K562 (cell line): ENCODE results near the gene RTL5. TPM values are rescaled to one million over a fixed set of nuclear protein-coding genes. Genes with fewer than 3 reads are reported as not detected.

Experiments
- ATAC-seq: fragments of 200-7000 bp; cut with Tn5 transposase; 3 replicates; pipeline ENCODE4 v1.9.1; 2020; ENCODE audit warnings: moderate library complexity
- BruUV-seq: library from RNA; stranded (reverse); fragments of 400-500 nt; replicated peaks from 2 replicates; lab custom pipeline; 2021; lab: Mats Ljungman, UMichigan
- CTCF ChIA-PET: fragments of 300-600 bp; formaldehyde crosslinking; extraction: SDS; loops from one replicate; lab custom pipeline; 2021; ENCODE audit warnings: low intra/inter-chr PET ratio; lab: Yijun Ruan, JAX
- POLR2A ChIA-PET: fragments of 300-600, 350-650 bp; sonication (Branson Sonifier 250); formaldehyde crosslinking; extraction: SDS; loops from one replicate; lab custom pipeline; 2021; ENCODE audit warnings: antibody characterized with exemption, inconsistent platforms; lab: Yijun Ruan, JAX
- DNase-seq, 4 experiments: peaks; one replicate each; pipeline versions ENCODE4 v3.0.0 to v3.0.0-alpha.2; 2011 to 2018; ENCODE audit warnings: low spot score in 3 of 4, mixed read lengths in 3 of 4; ENCODE audit errors: extremely low read depth in 1 of 4
- FAIRE-seq: peaks from 2 replicates; lab custom pipeline; 2011; peaks lifted over from hg19 to GRCh38; lab: Jason Lieb, UNC
- H2AFZ ChIP-seq: 2 replicates; pipeline ENCODE4 v1.6.0; 2011; ENCODE audit warnings: low read depth, low read length, control low read depth, inconsistent platforms
- H3K27ac ChIP-seq: fragments of 200-600 bp; 3 replicates; pipeline ENCODE4 v1.8.0; 2011; ENCODE audit warnings: low read depth, mild to moderate bottlenecking, control low read depth, inconsistent platforms, low read length, moderate library complexity, mixed read lengths; ENCODE audit errors: extremely low read depth
- H3K27me3 ChIP-seq, 2 experiments: fragments of 300-600 bp in 1 of 2; 2 replicates in 1 of 2; 3 replicates in 1 of 2; pipeline versions ENCODE4 v1.6.0 to v1.8.0; 2011; ENCODE audit warnings: inconsistent platforms in 2 of 2, low read length in 2 of 2, mild to moderate bottlenecking in 1 of 2, mixed read lengths in 1 of 2, moderate library complexity in 1 of 2; ENCODE audit not compliant: control insufficient read depth in 2 of 2, insufficient read depth in 2 of 2
- H3K36me3 ChIP-seq: fragments of 300-600 bp; 3 replicates; pipeline ENCODE4 v1.8.0; 2011; ENCODE audit warnings: mild to moderate bottlenecking, low read length, inconsistent platforms; ENCODE audit not compliant: control insufficient read depth, insufficient read depth
- H3K4me1 ChIP-seq, 2 experiments: fragments of 200-600 bp in 1 of 2; replicated peaks in 1 of 2; 2 replicates in 1 of 2; 3 replicates in 1 of 2; pipeline versions ENCODE4 v1.5.1 to v1.8.0; 2011; ENCODE audit warnings: inconsistent platforms in 2 of 2, low read length in 2 of 2, mild to moderate bottlenecking in 1 of 2, mixed read lengths in 1 of 2, moderate library complexity in 1 of 2; ENCODE audit not compliant: control insufficient read depth in 2 of 2, insufficient read depth in 2 of 2
- H3K4me2 ChIP-seq: 2 replicates; pipeline ENCODE4 v1.6.1; 2011; ENCODE audit warnings: low read length, control low read depth, inconsistent platforms, mixed read lengths; ENCODE audit not compliant: insufficient read depth
- H3K4me3 ChIP-seq: fragments of 200-600 bp; sonication (generic), shearing (Covaris generic); 2 replicates; pipeline ENCODE4 v1.5.1; 2016; ENCODE audit warnings: control low read depth, inconsistent platforms
- H3K79me2 ChIP-seq: fragments of 200-600 bp; 3 replicates; pipeline ENCODE4 v1.8.0; 2011; ENCODE audit warnings: low read length, inconsistent platforms; ENCODE audit not compliant: control insufficient read depth, insufficient read depth
- H3K9ac ChIP-seq, 2 experiments: 2 replicates each; pipeline versions ENCODE4 v1.6.0 to v1.6.1; 2011; ENCODE audit warnings: low read depth in 2 of 2, low read length in 2 of 2, control low read depth in 1 of 2, inconsistent platforms in 1 of 2, mild to moderate bottlenecking in 1 of 2, mixed read lengths in 1 of 2; ENCODE audit not compliant: insufficient read depth in 1 of 2
- H3K9me1 ChIP-seq: one replicate; pipeline ENCODE4 v1.6.0; 2011; ENCODE audit warnings: inconsistent platforms, mild to moderate bottlenecking, low read length, moderate library complexity; ENCODE audit not compliant: control insufficient read depth, insufficient read depth
- H3K9me3 ChIP-seq: replicated peaks from 2 replicates; pipeline ENCODE4 v1.5.1; 2011; ENCODE audit warnings: low read depth, low read length, inconsistent platforms; ENCODE audit not compliant: control insufficient read depth, insufficient read depth
- H4K20me1 ChIP-seq: replicated peaks from 2 replicates; pipeline ENCODE4 v1.6.1; 2011; ENCODE audit warnings: low read length, inconsistent platforms, mixed read lengths; ENCODE audit not compliant: control insufficient read depth, insufficient read depth
- CSDE1 ChIP-seq, 2 experiments: fragments of 450-650 bp; IDR thresholded peaks; 2 replicates each; pipeline ENCODE4 v1.6.1; 2016; ENCODE audit warnings: mild to moderate bottlenecking in 1 of 2
- GATAD2A ChIP-seq: fragments of 450-650 bp; IDR thresholded peaks from 2 replicates; pipeline ENCODE4 v1.6.1; 2017
- HDAC6 ChIP-seq: IDR thresholded peaks from 2 replicates; pipeline ENCODE4 v1.6.1; 2012; ENCODE audit warnings: low read depth, mild to moderate bottlenecking, control low read depth, inconsistent platforms, low read length, moderate library complexity
- HMG20A ChIP-seq: fragments of 450-650 bp; formaldehyde crosslinking; conservative IDR thresholded peaks from 2 replicates; pipeline ENCODE4 v1.4.0; 2020; ENCODE audit warnings: mild to moderate bottlenecking, mixed read lengths
- KDM5B ChIP-seq: fragments of 200-600 bp; sonication (generic); IDR thresholded peaks from 2 replicates; pipeline ENCODE4 v1.6.1; 2012; ENCODE audit warnings: low read depth, mild to moderate bottlenecking, moderate library complexity, low read length, control low read depth, inconsistent platforms; ENCODE audit not compliant: insufficient replicate concordance
- KLF1 ChIP-seq: fragments of 450-650 bp; IDR thresholded peaks from 2 replicates; pipeline ENCODE4 v1.6.1; 2016; ENCODE audit warnings: missing genetic modification characterization, missing compliant biosample characterization
- MCM2 ChIP-seq: fragments of 450-650 bp; IDR thresholded peaks from 2 replicates; pipeline ENCODE4 v1.6.1; 2017; ENCODE audit warnings: low read depth, mild to moderate bottlenecking
- POLR2H ChIP-seq: IDR thresholded peaks from 2 replicates; pipeline ENCODE4 v1.6.1; 2016; ENCODE audit warnings: missing genetic modification characterization, low read depth, mild to moderate bottlenecking, control low read depth, missing compliant biosample characterization, moderate library complexity
- PYGO2 ChIP-seq: fragments of 450-650 bp; IDR thresholded peaks from 2 replicates; pipeline ENCODE4 v1.6.1; 2016; ENCODE audit warnings: mild to moderate bottlenecking, missing genetic modification characterization, moderate library complexity, missing compliant biosample characterization
- RBM39 ChIP-seq: fragments of 200-400 bp; formaldehyde crosslinking; optimal IDR thresholded peaks from 2 replicates; pipeline ENCODE3; 2018; ENCODE audit warnings: low read depth, low read length
- ZBTB7A ChIP-seq: IDR thresholded peaks from 2 replicates; pipeline ENCODE4 v1.6.1; 2011; ENCODE audit warnings: low read depth, mild to moderate bottlenecking, low read length, moderate library complexity, borderline replicate concordance; ENCODE audit not compliant: control insufficient read depth
- ZFP1 ChIP-seq: fragments of 450-650 bp; formaldehyde crosslinking; IDR thresholded peaks from 2 replicates; pipeline ENCODE4 v1.4.0; 2020; ENCODE audit warnings: mild to moderate bottlenecking, mixed read lengths
- WGBS: fragments of 100-300 bp; shearing (Covaris generic); methylation state at CpG from one replicate; pipeline ENCODE4 v1.1.6; 2016; ENCODE audit warnings: low coverage, mixed read lengths; ENCODE audit not compliant: insufficient coverage; ENCODE audit errors: missing lambda C conversion rate; 5-methylcytosine and 5-hydroxymethylcytosine counted together
- in situ Hi-C: fragments of 300-500 bp; cut with MboI; formaldehyde crosslinking; loops from 4 replicates; pipeline ENCODE4 v1.15.0; 2018; ENCODE audit warnings: inconsistent platforms, mixed read lengths
- intact Hi-C: fragments of 100-400 bp; cut with micrococcal nuclease; formaldehyde crosslinking; loops from 2 replicates; pipeline ENCODE4 v1.14.2; 2022
- polyA plus RNA-seq, 8 experiments: library from polyadenylated mRNA; depleted of rRNA in 4 of 8; stranded (reverse) in 5 of 8; unstranded in 3 of 8; fragments of >200 nt; fragmentation: Nextera tagmentation in 2 of 8; fragmentation: Illumina TruSeq in 1 of 8; extraction: Ambion mirVana in 2 of 8; extraction: Trizol in 1 of 8; gene quantifications; 2 replicates each; pipeline versions ENCODE4 v1.2.1 to v1.2.3, GENCODE V29; 2011 to 2014; ENCODE audit warnings: inconsistent platforms in 1 of 8, missing spikeins in 1 of 8
- total RNA-seq, 7 experiments: library from RNA; depleted of rRNA in 6 of 7; stranded (reverse); fragments of >200 nt in 6 of 7; fragmentation: Illumina TruSeq in 2 of 7; extraction: Trizol in 2 of 7; gene quantifications; 2 replicates each; pipeline versions ENCODE4 v1.2.1 to v1.2.3, GENCODE V29; 2011 to 2021; ENCODE audit warnings: low replicate concordance in 1 of 7
- TF ChIP-seq, protein P1 (sequence below): fragments of 450-650 bp; formaldehyde crosslinking; IDR thresholded peaks from 2 replicates; pipeline ENCODE4 v1.4.0; 2022; ENCODE audit warnings: missing genetic modification characterization
- TF ChIP-seq, protein P2 (sequence below): fragments of 450-650 bp; IDR thresholded peaks from 2 replicates; pipeline ENCODE4 v1.6.1; 2016; ENCODE audit warnings: borderline replicate concordance

RTL5 gene
- total and polyA plus RNA-seq, 9 of the 15 experiments (the other 6 are each of a cell fraction or from before 2014, with no cell fraction given) = 0.03 TPM; not detected in 8

DNA sequence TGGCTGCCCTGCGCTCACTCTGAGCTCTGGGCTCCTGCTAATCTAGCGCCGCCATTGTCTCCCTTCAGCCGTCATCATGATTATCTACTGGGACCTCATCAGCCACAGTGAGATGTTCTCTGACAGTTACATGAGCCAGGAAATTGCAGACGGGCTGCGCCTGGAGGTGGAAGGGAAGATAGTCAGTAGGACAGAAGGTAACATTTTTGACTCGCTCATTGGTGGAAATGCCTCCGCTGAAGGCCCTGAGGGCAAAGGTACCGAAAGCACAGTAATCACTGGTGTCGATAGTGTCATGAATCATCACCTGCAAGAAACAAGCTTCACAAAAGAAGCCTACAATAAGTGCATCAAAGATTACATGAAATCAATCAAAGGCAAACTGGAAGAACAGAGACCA lies 28.1 kb upstream of the RTL5 start:
- Histone ChIP-seq H3K27ac (no peak overlapping the region), H3K9me3 (no peaks in the 10 kb centered on the region; the same call in 1 of the 2 replicates), H4K20me1 (no peaks in the 10 kb centered on the region), H3K27me3 (no peaks in the 10 kb centered on the region; a peak in 1 of 5 replicates), H3K4me2 (no peak overlapping the region), H3K79me2 (no peaks in the 10 kb centered on the region), H3K9me1 (no peaks in the 10 kb centered on the region), H3K4me3 (no peak overlapping the region), H3K36me3 (no peaks in the 10 kb centered on the region), H3K9ac (no peak overlapping the region), H3K4me1 (no peaks in the 10 kb centered on the region), H2AFZ (no peak overlapping the region)
- DNase-seq (no peak), ATAC-seq (no peak), FAIRE-seq (no peak)
- in situ Hi-C loops = no loop called here
- no TSS peak for BruUV-seq
- CTCF ChIA-PET = no interaction called here
- intact Hi-C loops = no loop called here
- POLR2A ChIA-PET = no interaction called here
- 2% methylated on average over 10 of the region's 10 CpGs for WGBS
- TF ChIP-seq MCM2 = no peak
- TF ChIP-seq ZFP1 = no peak
- no peak for TF ChIP-seq KLF1
- TF ChIP-seq CSDE1 (IDR thresholded peaks at IDR 0.05) = no peak
- TF ChIP-seq, protein P1, sequence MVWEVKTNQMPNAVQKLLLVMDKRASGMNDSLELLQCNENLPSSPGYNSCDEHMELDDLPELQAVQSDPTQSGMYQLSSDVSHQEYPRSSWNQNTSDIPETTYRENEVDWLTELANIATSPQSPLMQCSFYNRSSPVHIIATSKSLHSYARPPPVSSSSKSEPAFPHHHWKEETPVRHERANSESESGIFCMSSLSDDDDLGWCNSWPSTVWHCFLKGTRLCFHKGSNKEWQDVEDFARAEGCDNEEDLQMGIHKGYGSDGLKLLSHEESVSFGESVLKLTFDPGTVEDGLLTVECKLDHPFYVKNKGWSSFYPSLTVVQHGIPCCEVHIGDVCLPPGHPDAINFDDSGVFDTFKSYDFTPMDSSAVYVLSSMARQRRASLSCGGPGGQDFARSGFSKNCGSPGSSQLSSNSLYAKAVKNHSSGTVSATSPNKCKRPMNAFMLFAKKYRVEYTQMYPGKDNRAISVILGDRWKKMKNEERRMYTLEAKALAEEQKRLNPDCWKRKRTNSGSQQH = no peak
- TF ChIP-seq KDM5B = no peak
- TF ChIP-seq ZBTB7A = no peak
- no peak for TF ChIP-seq POLR2H
- TF ChIP-seq, protein P2, sequence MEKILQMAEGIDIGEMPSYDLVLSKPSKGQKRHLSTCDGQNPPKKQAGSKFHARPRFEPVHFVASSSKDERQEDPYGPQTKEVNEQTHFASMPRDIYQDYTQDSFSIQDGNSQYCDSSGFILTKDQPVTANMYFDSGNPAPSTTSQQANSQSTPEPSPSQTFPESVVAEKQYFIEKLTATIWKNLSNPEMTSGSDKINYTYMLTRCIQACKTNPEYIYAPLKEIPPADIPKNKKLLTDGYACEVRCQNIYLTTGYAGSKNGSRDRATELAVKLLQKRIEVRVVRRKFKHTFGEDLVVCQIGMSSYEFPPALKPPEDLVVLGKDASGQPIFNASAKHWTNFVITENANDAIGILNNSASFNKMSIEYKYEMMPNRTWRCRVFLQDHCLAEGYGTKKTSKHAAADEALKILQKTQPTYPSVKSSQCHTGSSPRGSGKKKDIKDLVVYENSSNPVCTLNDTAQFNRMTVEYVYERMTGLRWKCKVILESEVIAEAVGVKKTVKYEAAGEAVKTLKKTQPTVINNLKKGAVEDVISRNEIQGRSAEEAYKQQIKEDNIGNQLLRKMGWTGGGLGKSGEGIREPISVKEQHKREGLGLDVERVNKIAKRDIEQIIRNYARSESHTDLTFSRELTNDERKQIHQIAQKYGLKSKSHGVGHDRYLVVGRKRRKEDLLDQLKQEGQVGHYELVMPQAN = no peak
- TF ChIP-seq RBM39 = no peak
- no peak for TF ChIP-seq GATAD2A
- TF ChIP-seq HDAC6 = no peak
- no peak for TF ChIP-seq HMG20A (CRISPR knock-in tag)
- TF ChIP-seq PYGO2 = no peak
